ENCODE data around the gene SF3A2. TPM values are rescaled to one million over a fixed set of nuclear protein-coding genes. Genes with fewer than 3 reads are reported as not detected.

The SF3A2 gene
- total and polyA plus RNA-seq, 8 donors: 25.0 to 64.0 (median 31.6) TPM

GRCh38 chr19:2251106-2252054, 14.8 kb downstream of the SF3A2 start:
- intact Hi-C loops (cut with DNase I): no loop called here
- H3K36me3 ChIP-seq: peaks cover 0 to 12% (median 12%) of the 10 kb centered on the region in 3 donors
- H3K27me3 ChIP-seq: peaks cover 0 to 6% (median 0%) of the 10 kb centered on the region in 4 donors
- no peaks in the 10 kb centered on the region for H3K9me3 ChIP-seq
- DNase-seq (peak in 3 of 6 donors; percentile 26 to 68 (median 64)), FAIRE-seq (no peak), ATAC-seq (peak in 1 of 4 donors; percentile 1)
- peak overlapping the region in 1 of 4 donors; percentile 25 for H3K4me3 ChIP-seq
- 13 to 20% methylated on average over 103 to 125 of the region's 125 CpGs for WGBS, 2 donors
- no peaks in the 10 kb centered on the region for H3K4me1 ChIP-seq
- no peak overlapping the region for H3K27ac ChIP-seq
- no peak for TF ChIP-seq CTCF (IDR thresholded peaks at IDR 0.05)

GRCh38 chr19:2252055-2252796, 15.6 kb downstream of the SF3A2 start:
- FAIRE-seq (no peak), ATAC-seq (no peak), DNase-seq (peak in 2 of 6 donors; percentile 60 to 70)
- Histone ChIP-seq H3K36me3 (peaks cover 0 to 5% (median 4%) of the 10 kb centered on the region in 3 donors), H3K27me3 (peaks cover 0 to 6% (median 0%) of the 10 kb centered on the region in 4 donors), H3K27ac (no peak overlapping the region), H3K4me1 (no peaks in the 10 kb centered on the region), H3K9me3 (no peaks in the 10 kb centered on the region), H3K4me3 (no peak overlapping the region)
- no peak for TF ChIP-seq CTCF (IDR thresholded peaks at IDR 0.05)
- intact Hi-C loops (cut with DNase I): no loop called here
- WGBS, 2 donors: 19 to 23% methylated on average over 68 to 74 of the region's 74 CpGs

- H3K4me1 ChIP-seq: no peaks in the 10 kb centered on the region
- WGBS, 2 donors: 15 to 21% methylated on average over 15 to 18 of the region's 18 CpGs
Measured at GRCh38 chr19:2252797-2253105, 16.1 kb downstream of the SF3A2 start.

More at GRCh38 chr19:2252797-2253105, 16.1 kb downstream of the SF3A2 start:
- H3K9me3 ChIP-seq: no peaks in the 10 kb centered on the region
- no peak for TF ChIP-seq CTCF (IDR thresholded peaks at IDR 0.05)
- intact Hi-C loops (cut with DNase I): no loop called here
- H3K27me3 ChIP-seq: peaks cover 0 to 6% (median 0%) of the 10 kb centered on the region in 4 donors
- H3K36me3 ChIP-seq: peaks cover 0 to under 1% (median 0%) of the 10 kb centered on the region in 3 donors
- peak in 1 of 6 donors; percentile 79 for DNase-seq
- no peak for ATAC-seq
- H3K4me3 ChIP-seq: no peak overlapping the region
- FAIRE-seq: no peak
- H3K27ac ChIP-seq: no peak overlapping the region

Measured in pancreas (tissue), 10 donors.